ENCODE data around the gene ATP8A2. TPM values are rescaled to one million over a fixed set of nuclear protein-coding genes. Genes with fewer than 3 reads are reported as not detected.
A peak's percentile ranks its signal among the peaks of the same experiment; 100 is the strongest.
"Not testable (repeated sequence)": the region's sequence is repeated elsewhere in the genome, so short reads cannot be mapped to it uniquely, and the experiment has no call there.

Gene ATP8A2
- total RNA-seq, 1 experiment from 2014 or later, result not detected

- H3F3A ChIP-seq (ENCODE audit: insufficient read depth, low read depth), result no peaks in the 10 kb centered on the region
- H3K9me3 ChIP-seq (ENCODE audit: insufficient read depth, low read depth), result no peaks in the 10 kb centered on the region
- H3K27ac ChIP-seq, result no peak overlapping the region
- ChIA-PET CTCF (no interaction called here), POLR2A (ENCODE audit: unreplicated experiment) (no interaction called here)
- H3K4me1 ChIP-seq (replicated peaks; ENCODE audit: insufficient read depth), result no peaks in the 10 kb centered on the region
- H3K27me3 ChIP-seq (ENCODE audit: insufficient read depth, low read depth), result peaks cover 45% of the 10 kb centered on the region
- intact Hi-C loops (cut with micrococcal nuclease; ENCODE audit: unreplicated experiment), result no loop called here
- H3K79me2 ChIP-seq (ENCODE audit: low read depth), result no peaks in the 10 kb centered on the region
- BruUV-seq (replicated peaks), result no TSS peak
- H2AFZ ChIP-seq, result no peak overlapping the region
- no peak overlapping the region for H3K4me2 ChIP-seq
- TF ChIP-seq, protein P1, sequence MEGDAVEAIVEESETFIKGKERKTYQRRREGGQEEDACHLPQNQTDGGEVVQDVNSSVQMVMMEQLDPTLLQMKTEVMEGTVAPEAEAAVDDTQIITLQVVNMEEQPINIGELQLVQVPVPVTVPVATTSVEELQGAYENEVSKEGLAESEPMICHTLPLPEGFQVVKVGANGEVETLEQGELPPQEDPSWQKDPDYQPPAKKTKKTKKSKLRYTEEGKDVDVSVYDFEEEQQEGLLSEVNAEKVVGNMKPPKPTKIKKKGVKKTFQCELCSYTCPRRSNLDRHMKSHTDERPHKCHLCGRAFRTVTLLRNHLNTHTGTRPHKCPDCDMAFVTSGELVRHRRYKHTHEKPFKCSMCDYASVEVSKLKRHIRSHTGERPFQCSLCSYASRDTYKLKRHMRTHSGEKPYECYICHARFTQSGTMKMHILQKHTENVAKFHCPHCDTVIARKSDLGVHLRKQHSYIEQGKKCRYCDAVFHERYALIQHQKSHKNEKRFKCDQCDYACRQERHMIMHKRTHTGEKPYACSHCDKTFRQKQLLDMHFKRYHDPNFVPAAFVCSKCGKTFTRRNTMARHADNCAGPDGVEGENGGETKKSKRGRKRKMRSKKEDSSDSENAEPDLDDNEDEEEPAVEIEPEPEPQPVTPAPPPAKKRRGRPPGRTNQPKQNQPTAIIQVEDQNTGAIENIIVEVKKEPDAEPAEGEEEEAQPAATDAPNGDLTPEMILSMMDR (conservative IDR thresholded peaks at IDR 0.05), result no peak
- no peak for TF ChIP-seq EZH2 (IDR thresholded peaks at IDR 0.05; ENCODE audit: low read depth)
- H3K4me3 ChIP-seq, result no peak overlapping the region
- H3K9me2 ChIP-seq (ENCODE audit: insufficient read depth), result no peaks in the 10 kb centered on the region
- no peaks in the 10 kb centered on the region for H4K20me1 ChIP-seq (ENCODE audit: insufficient read depth)
- H3K36me3 ChIP-seq (ENCODE audit: low read depth), result no peaks in the 10 kb centered on the region
- DNase-seq, result no peak
These were observed 689.5 kb downstream of the ATP8A2 start for GRCh38 chr13:26061256-26061655.

- H2AFZ ChIP-seq, result no peak overlapping the region
- no peak overlapping the region for H3K4me2 ChIP-seq
- H3F3A ChIP-seq (ENCODE audit: insufficient read depth, low read depth), result no peaks in the 10 kb centered on the region
- H3K9me3 ChIP-seq (ENCODE audit: insufficient read depth, low read depth), result no peaks in the 10 kb centered on the region
- H3K79me2 ChIP-seq (ENCODE audit: low read depth), result no peaks in the 10 kb centered on the region
- no TSS peak for BruUV-seq (replicated peaks)
- no peak for DNase-seq
- TF ChIP-seq, protein P1 (conservative IDR thresholded peaks at IDR 0.05), result no peak
- TF ChIP-seq EZH2 (IDR thresholded peaks at IDR 0.05; ENCODE audit: low read depth), result no peak
- H3K9me2 ChIP-seq (ENCODE audit: insufficient read depth), result no peaks in the 10 kb centered on the region
- H3K27me3 ChIP-seq (ENCODE audit: insufficient read depth, low read depth), result peaks cover 51% of the 10 kb centered on the region
- intact Hi-C loops (cut with micrococcal nuclease; ENCODE audit: unreplicated experiment), result no loop called here
- ChIA-PET POLR2A (ENCODE audit: unreplicated experiment) (no interaction called here), CTCF (no interaction called here)
- no peaks in the 10 kb centered on the region for H3K4me1 ChIP-seq (replicated peaks; ENCODE audit: insufficient read depth)
- no peak overlapping the region for H3K4me3 ChIP-seq
- no peaks in the 10 kb centered on the region for H3K36me3 ChIP-seq (ENCODE audit: low read depth)
- no peaks in the 10 kb centered on the region for H4K20me1 ChIP-seq (ENCODE audit: insufficient read depth)
- no peak overlapping the region for H3K27ac ChIP-seq
These were observed 690.2 kb downstream of the ATP8A2 start for GRCh38 chr13:26061947-26062346.

DNA sequence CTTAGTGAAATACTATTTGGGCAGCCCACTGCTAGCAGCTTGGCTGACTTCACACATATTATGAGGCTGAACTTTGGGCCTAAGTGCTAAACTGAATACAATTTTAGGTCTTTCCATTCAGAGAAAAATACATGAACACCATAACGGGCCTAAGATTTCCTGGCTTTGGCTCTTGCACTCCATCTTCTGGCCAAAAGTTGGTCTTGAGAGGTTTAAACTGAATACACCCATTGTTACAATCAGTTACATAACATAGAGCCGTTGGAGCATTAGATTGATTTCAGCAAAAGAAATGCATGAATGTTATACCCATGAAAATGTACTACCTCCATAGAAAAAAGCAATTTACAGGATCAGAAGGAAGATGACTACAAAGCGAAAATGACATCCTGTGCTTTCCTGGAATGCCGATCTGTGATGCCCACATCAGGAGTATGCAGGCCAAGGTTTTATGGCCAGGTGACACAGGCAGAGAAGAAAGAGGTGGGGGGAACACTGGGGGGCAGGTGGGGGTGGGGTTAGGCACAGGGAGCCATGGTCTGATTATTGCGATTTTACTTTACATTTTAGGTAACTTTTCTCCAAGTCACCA is 691.2 kb downstream of the ATP8A2 start:
- no peaks in the 10 kb centered on the region for H4K20me1 ChIP-seq (ENCODE audit: insufficient read depth)
- H3K4me3 ChIP-seq, result no peak overlapping the region
- H3F3A ChIP-seq (ENCODE audit: insufficient read depth, low read depth), result no peaks in the 10 kb centered on the region
- H3K4me1 ChIP-seq (replicated peaks; ENCODE audit: insufficient read depth), result no peaks in the 10 kb centered on the region
- H3K9me2 ChIP-seq (ENCODE audit: insufficient read depth), result no peaks in the 10 kb centered on the region
- BruUV-seq (replicated peaks), result no TSS peak
- intact Hi-C loops (cut with micrococcal nuclease; ENCODE audit: unreplicated experiment), result no loop called here
- POLR2A ChIA-PET (ENCODE audit: unreplicated experiment), result no interaction called here
- no peak overlapping the region for H2AFZ ChIP-seq
- TF ChIP-seq, protein P1 (conservative IDR thresholded peaks at IDR 0.05), result peak; percentile 64
- no peak for TF ChIP-seq EZH2 (IDR thresholded peaks at IDR 0.05; ENCODE audit: low read depth)
- DNase-seq, result no peak
- no peaks in the 10 kb centered on the region for H3K79me2 ChIP-seq (ENCODE audit: low read depth)
- H3K9me3 ChIP-seq (ENCODE audit: insufficient read depth, low read depth), result no peaks in the 10 kb centered on the region
- peaks cover 58% of the 10 kb centered on the region for H3K27me3 ChIP-seq (ENCODE audit: insufficient read depth, low read depth)
- no peak overlapping the region for H3K4me2 ChIP-seq
- CTCF ChIA-PET, result no interaction called here
- H3K27ac ChIP-seq, result no peak overlapping the region
- no peaks in the 10 kb centered on the region for H3K36me3 ChIP-seq (ENCODE audit: low read depth)

- H3K36me3 ChIP-seq (ENCODE audit: low read depth); POLR2A ChIA-PET (ENCODE audit: unreplicated experiment); H3K4me1 ChIP-seq (replicated peaks; ENCODE audit: insufficient read depth); H3F3A ChIP-seq (ENCODE audit: insufficient read depth, low read depth); H3K4me3 ChIP-seq; H3K9me3 ChIP-seq (ENCODE audit: insufficient read depth, low read depth); H4K20me1 ChIP-seq (ENCODE audit: insufficient read depth); CTCF ChIA-PET; H3K9me2 ChIP-seq (ENCODE audit: insufficient read depth); H2AFZ ChIP-seq; H3K4me2 ChIP-seq; DNase-seq; BruUV-seq (replicated peaks); intact Hi-C loops (cut with micrococcal nuclease; ENCODE audit: unreplicated experiment); H3K79me2 ChIP-seq (ENCODE audit: low read depth); H3K27ac ChIP-seq: not testable (repeated sequence)
- H3K27me3 ChIP-seq (ENCODE audit: insufficient read depth, low read depth), result peaks cover 42% of the 10 kb centered on the region
These were observed 694.7 kb downstream of the ATP8A2 start for GRCh38 chr13:26066492-26066891.
